NT2/D1 (cell line): ENCODE data around the gene RAB11FIP3.

Experiments used
- SUZ12 ChIP-seq: IDR thresholded peaks from 2 replicates; pipeline ENCODE4 v1.6.1; 2011; ENCODE audit not compliant: insufficient read length, insufficient read depth; ENCODE audit errors: extremely low read depth
- YY1 ChIP-seq: IDR thresholded peaks from 2 replicates; pipeline ENCODE4 v1.6.1; 2011; ENCODE audit not compliant: insufficient read length, insufficient read depth
- ZNF274 ChIP-seq: IDR thresholded peaks from 2 replicates; pipeline ENCODE4 v1.6.1; 2011; ENCODE audit warnings: mild to moderate bottlenecking, low read depth, low read length

- TF ChIP-seq YY1, result no peak
- TF ChIP-seq SUZ12, result no peak
- TF ChIP-seq ZNF274, result no peak
Observed at GRCh38 chr16:568401-569258, 143.2 kb downstream of the RAB11FIP3 start.
